NCI-H1092 (cell line): ENCODE results near the gene CD320.

Source experiments
- DNase-seq: peaks from one replicate; lab custom pipeline; 2025; lab: John Stamatoyannopoulos, UW

CD320 gene

DNA sequence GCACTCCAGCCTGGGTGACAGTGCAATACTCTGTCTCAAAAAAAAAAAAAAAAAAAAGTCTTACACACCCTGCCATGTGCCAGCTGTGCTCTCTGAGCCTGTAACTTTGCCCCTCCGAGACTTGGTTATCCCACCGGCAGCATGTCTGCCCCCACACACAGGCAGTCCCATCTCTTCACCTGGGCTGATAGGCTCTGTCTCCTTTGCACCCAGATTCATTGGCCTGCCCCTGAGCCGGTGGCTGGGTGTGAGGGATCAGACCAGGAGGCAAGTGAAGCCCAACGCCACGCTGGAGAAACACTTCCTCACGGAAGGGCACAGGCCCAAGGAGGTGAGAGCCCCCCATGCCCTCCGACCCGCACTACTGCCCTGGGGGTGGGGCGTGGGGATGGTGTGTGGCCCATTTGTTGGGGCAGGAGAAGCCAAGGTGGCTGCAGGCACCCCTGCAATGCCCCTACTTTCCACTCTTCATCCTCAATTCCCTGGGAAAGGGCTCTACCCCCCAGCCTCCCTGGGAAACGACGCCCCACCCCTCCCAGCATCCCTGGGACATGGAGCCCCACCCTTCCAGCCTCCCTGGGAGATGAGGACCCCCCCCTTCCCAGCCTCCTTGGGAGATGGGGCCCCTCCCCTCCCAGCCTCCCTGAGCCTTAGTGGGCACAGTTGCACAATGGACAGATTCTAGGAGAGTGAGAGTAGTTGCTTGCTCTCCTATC is 53.7 kb downstream of the CD320 start:
- DNase-seq, result no peak

DNA sequence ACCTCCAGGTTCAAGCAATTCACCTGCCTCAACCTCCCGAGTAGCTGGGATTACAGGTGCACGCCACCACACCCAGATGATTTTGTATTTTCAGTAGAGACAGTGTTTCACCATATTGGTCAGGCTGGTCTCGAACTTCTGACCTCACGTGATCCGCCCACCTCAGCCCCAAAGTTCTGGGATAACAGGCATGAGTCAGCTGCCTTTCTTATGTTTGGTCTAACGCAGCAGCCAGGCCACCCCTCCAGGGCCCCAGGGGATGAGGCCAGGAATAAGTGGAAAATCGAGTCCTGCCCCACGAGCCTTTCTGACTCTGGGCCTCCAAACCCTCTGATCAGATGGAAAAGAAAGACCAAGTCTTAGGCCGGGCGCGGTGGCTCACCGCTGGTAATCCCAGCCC is 54.5 kb downstream of the CD320 start:
- DNase-seq, result no peak

DNA sequence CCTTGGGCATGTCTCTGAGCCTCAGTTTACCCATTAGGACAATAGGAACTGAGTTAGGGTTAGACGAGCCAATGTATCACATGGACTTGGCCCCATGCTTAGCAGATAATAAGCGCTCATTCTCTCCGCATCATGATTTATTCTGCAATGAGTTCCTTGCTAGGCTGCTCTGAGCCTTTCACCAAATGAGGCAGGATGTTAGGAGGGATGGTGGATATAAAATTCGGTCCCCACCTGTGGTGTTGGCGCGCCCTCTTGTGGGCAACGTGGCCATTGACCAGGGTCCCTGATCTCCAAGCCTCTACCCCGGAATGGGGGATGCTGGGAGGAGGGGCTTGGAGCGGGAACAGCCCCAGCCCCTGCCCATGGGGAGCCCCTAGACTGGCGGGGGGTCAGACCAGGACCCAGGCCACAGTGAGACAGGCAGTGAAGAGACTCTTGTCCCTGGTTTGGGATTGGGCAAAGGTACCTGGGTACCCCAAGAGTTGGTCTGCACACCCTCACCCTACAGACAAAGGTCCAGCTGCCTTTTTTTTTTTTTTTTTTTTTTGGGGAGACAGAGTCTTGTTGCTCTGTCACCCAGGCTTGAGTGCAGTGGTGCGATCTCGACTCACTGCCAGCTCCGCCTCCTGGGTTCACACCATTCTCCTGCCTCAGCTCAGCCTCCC is 55.1 kb downstream of the CD320 start:
- DNase-seq, result peak; percentile 75
